HuH-7 (cell line): ENCODE data around the gene ASB13.

ENCODE experiments used
- DNase-seq: peaks from one replicate; pipeline ENCODE4 v3.0.0; 2011; ENCODE audit warnings: low spot score

Gene ASB13

DNA sequence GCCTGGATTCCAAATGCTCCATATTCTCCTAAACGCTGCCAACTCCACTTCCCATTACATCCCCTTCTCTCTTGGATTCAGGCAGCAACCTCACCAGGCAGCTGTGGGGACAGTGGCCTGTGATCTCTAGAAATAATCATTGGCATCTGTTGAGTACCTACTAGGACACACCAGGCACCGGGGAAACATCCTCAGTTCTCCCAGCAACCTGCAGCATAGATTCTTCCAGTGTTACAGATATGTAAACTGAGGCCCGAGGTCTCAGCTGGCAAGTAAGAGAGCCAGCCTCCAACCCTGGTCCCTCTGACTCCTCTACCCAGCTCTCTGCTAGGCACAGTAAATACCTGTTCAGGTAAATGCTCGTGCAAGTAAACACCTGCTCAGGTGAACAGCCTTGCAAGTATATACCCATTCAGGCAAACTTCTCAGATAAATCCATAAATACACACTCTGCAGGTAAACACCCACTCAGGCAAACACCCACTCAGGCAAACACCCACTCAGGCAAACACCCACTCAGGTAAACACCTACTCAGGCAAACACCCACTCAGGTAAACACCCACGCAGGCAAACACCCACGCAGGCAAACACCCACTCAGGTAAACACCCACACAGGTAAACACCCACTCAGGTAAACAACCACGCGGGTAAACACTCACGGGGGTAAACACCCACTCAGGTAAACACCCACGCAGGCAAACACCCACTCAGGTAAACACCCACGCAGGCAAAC lies 18.7 kb downstream of the ASB13 start:
- no peak for DNase-seq

DNA sequence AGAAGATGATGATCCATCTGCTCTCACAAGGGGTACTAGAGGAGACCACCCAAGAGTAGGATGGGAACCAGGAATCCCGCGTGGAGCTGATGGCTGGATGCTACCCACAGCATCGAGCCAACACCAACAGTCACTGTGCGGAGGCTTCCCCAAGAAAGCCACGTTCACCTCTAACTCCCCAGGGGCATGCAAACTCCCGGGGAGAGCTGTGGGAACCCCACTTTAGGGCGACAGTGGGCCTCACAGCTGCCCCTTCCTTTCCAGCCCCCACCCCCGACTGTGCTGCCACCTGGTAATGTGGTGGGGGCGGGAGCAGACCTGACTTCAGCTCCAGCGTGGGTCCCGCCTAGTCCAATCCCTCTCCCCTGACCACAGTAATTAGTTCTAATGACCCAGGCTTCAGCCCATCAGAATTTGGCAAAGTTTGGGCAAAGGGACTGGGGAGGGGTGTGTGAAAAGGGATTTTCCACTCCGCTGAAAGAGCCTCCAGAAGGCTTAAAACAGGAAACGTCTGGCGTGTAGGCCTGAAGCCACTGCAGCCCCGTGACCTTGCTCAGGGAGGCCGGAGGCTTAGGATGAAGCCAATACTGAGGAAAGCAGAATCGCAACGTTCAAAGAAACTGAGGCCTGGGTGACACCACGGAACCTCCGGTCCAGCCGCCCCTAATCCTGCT lies 20.3 kb downstream of the ASB13 start:
- no peak for DNase-seq

DNA sequence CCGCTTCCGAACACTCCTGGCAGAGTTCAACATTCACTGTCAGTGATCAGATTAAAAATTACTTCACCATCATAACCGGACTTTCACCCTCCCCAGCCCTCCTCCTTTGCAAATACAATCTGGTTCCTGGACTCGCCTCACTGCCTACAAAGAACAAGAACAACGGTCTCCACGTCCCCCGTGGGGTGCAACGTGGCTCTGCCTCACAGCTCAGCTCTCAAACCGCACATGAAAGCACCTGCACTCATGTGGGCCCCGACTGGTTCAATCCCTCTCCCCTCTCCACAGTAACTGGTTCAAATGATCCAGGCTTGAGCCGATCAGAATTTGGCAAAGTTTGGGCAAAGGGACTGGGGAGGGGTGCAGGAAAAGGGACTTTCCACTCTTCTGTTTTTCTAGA lies 21.0 kb downstream of the ASB13 start:
- peak; percentile 62 for DNase-seq

DNA sequence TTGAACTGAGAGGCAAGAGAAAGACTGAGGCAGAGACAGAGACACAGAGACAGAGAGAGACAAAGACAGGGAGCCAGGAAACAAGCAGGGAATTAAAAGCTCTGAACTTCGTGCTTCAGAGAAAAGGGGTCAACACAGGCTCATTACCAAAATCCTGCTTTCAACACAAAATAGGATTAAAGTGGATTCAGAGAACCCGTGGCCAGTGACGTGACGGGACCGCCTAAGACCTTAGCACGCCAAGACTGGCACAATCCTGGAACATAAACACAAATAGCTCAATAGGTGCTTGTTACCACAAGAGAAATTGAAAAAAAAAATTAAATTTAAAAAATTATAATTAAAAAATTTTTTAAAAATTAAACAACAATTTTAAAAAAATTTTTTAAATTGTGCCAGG lies 21.5 kb downstream of the ASB13 start:
- DNase-seq, result no peak

DNA sequence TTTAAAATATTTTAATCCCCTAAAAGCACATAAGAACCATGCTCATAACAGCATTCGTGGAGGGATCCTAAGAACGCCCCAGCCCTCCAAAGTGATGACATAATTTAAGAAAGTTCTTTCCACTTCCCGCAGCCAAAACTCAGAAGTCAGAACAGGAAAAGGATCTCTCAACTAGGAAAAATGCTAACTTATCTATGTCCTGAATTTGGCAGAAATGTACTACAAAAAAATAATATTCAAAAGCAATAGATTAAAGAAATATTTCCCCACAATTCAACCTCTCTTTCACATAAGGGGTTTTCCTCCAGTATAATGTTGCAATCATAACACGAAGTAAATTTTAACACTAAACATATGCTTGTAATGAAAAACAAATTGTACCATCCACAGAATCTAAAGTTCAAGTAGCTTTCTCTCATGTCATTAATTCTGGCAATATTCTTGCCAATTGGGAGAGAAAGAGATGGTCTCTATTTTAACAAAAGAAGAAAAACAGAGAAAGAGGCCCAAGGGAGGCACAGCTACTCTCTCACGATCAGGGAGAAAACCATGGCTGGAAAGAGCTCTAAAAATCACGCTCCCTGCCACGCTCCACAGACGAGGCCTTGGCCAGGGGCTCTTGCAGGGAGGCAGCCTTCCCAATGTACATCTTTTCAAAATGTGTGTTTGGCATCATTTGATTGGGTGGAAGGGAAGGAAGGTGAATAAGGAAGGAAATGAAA lies 22.9 kb downstream of the ASB13 start:
- no peak for DNase-seq

DNA sequence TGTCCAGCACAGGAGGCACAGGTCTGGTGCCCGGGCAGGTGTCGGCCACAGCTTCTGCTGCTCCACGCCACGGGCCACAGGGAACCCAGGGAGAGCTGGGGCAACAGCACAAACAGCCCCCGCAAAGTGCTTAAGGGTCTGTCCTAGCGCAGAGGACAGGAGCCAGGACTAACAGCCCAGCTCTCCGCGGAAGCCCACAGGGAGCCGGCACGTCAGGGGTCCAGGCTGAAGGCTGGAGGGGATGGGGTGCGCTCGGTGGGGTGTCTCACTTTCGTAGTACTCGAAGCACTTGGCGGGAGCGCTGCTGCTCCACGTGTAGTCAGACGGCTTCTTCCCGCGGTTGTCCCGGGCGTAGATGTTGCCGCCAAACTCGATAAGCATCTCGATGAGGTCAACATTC lies 24.9 kb downstream of the ASB13 start:
- no peak for DNase-seq

- no peak for DNase-seq
These were observed 25.9 kb downstream of the ASB13 start for GRCh38 chr10:5640501-5640900.

- DNase-seq, result no peak
These were observed 26.4 kb downstream of the ASB13 start for GRCh38 chr10:5640036-5640435.

DNA sequence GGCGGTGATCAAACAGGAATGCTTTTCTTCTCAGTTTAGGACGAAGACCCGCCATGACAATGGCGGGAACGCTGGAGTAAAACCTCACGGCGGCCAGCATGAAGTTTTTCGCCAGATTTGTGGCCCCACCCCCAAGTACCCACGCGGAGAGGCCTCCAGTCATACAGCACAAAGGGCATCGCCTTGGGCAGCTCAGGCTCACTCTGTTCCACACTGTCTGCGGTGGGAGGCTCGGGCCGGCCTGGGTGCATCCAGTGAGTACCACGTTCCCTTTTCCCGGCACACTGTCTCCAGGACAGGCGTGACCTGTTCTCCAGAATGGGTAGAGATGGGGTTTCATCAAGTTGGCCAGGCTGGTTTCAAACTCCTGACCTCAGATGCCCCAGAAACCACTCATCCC lies 27.3 kb downstream of the ASB13 start:
- no peak for DNase-seq

DNA sequence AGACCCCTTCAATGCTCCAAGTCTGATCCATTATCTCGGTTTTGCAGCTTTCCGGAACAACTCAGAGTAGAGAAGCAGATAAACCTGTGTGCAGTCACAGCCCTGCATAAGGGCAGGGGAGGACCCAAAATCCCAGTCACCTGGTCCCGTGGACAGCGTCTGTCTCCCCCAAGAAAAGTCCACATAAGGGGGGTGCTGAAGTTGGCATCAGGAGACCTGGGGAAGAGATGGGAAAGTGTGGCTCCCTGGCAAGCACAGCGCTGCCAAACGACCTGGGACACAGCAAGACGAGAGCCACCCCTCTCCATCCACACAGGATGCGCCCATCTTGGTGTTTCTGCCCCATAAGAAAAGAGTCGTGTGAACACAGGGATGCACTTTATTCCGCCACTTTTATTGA lies 27.9 kb downstream of the ASB13 start:
- no peak for DNase-seq

GRCh38 chr10:5634918-5635317 lies 31.5 kb downstream of the ASB13 start:
- no peak for DNase-seq

DNA sequence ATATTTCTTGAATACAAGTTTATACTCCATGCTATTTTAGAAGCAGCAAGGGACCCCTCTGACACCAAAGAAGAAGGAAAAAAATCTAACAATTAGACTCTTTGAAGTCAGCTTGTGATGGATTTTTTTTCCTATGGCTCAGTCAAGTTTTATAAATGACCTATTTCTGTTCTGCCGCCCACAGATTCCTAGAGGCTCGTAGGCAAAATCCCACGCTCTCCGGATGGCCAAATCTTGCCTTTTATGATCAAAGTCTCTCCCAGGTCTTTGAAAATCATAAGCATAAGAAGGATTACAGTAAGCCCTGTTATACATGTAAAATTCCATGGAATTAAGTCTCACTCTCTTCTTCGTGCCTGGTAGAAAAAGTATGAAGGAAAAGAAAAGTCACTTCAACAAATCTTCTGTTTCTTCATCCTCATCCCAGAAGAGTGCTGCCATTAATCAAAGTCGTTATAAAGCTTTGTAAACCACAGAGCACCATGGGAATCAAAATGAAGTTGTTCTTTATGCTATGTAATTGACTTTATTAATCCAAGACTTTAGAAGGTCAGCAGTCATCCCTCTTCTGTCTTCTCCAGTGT lies 33.1 kb downstream of the ASB13 start:
- no peak for DNase-seq

DNA sequence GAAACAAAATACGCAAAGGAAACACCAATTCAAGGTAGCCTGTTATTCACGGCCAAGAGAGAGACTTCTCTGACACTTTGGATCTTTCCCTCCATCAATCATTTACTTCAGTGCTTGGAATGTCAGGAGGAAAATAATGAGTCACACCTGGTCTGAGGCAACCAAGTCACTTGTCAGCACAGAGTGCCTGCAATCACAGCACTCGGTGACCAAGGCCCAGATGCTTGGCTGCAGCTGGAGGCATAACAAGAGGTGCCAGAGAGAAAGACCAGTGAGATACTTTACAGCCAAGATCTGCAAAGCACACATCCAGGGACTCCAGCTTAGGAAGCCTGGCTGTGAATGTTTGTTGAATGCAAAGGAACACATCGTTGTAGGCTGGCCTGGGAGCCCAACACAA lies 33.9 kb downstream of the ASB13 start:
- peak; percentile 71 for DNase-seq

GRCh38 chr10:5631936-5632335 lies 34.5 kb downstream of the ASB13 start:
- DNase-seq, result no peak

- no peak for DNase-seq
These were observed 36.3 kb downstream of the ASB13 start for GRCh38 chr10:5630112-5630436.

GRCh38 chr10:5629303-5630111 lies 36.9 kb downstream of the ASB13 start:
- peak; percentile 83 for DNase-seq

GRCh38 chr10:5628451-5629302 lies 37.7 kb downstream of the ASB13 start:
- no peak for DNase-seq

- no peak for DNase-seq
These were observed 38.8 kb downstream of the ASB13 start for GRCh38 chr10:5627486-5628044.

DNA sequence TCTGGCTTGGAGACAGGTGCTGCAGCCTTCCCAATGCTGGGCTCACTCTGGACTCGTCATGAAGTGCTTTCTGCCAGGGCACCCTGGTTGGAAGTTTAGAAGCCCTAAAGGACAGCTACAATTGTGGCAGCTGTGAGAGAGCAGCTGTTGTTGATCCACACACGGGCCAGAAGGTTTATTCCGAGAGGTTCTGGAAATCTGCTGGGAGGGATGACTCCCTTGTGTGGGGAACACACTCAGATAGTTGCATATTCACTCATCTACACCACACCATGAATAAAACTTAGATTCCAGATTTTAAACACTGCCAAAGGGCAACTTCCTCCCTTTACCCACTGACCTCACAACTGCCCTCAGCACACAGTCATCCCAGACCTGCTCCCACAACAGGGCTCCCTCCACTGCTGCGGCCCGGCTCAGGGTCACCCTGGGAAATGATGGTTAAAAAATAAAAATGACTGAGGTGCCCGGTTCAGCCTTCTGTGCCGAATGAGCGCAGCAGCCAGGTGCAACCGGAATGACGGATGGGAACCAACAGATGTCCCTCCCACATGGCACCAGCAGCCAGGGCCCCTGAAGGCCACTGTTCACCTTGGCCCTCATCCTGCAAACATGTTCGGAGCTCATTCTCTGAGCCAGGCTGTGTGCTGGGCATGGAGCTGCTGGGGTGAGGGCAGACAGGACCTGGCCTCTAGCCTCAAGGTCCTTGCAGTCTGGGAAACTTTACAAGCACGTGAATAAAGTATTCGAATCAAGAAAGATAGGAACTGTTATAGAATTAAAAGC lies 40.2 kb downstream of the ASB13 start:
- DNase-seq, result no peak

- DNase-seq, result no peak
These were observed 41.7 kb downstream of the ASB13 start for GRCh38 chr10:5624701-5625100.
